HUES64 (cell line): Measurements from ENCODE around the gene MARVELD2. TPM values are rescaled to one million over a fixed set of nuclear protein-coding genes. Genes with fewer than 3 reads are reported as not detected.
"Not testable (repeated sequence)": the region's sequence is repeated elsewhere in the genome, so short reads cannot be mapped to it uniquely, and the experiment has no call there.

Experiments used
- H3K27ac ChIP-seq: 2 replicates; pipeline ENCODE4 v1.7.0; 2013; ENCODE audit warnings: low read depth, low read length, inconsistent platforms
- H3K27me3 ChIP-seq: 2 replicates; pipeline ENCODE4 v1.6.1; 2013; ENCODE audit warnings: mild to moderate bottlenecking, low read length; ENCODE audit not compliant: insufficient read depth
- H3K36me3 ChIP-seq: 2 replicates; pipeline ENCODE4 v1.6.1; 2013; ENCODE audit warnings: mild to moderate bottlenecking, low read length; ENCODE audit not compliant: insufficient read depth
- H3K4me1 ChIP-seq: 2 replicates; pipeline ENCODE4 v1.6.1; 2013; ENCODE audit warnings: mild to moderate bottlenecking, low read length, moderate library complexity; ENCODE audit not compliant: insufficient read depth
- H3K4me3 ChIP-seq: 2 replicates; pipeline ENCODE4 v1.5.1; 2013; ENCODE audit warnings: mild to moderate bottlenecking, low read length, moderate library complexity
- H3K9ac ChIP-seq: 2 replicates; pipeline ENCODE4 v1.6.1; 2013; ENCODE audit warnings: mild to moderate bottlenecking, low read depth, low read length
- H3K9me3 ChIP-seq: 2 replicates; pipeline ENCODE4 v1.6.1; 2013; ENCODE audit warnings: low read depth, low read length; ENCODE audit not compliant: insufficient read depth
- WGBS: fragments of 150-250, 120-280 bp; methylation state at CpG from one replicate; pipeline ENCODE4 v1.1.7; 2013; ENCODE audit warnings: missing lambda C conversion rate; 5-methylcytosine and 5-hydroxymethylcytosine counted together
- polyA plus RNA-seq, 2 experiments: library from polyadenylated mRNA; stranded (reverse); fragments of 50-300 nt; gene quantifications; one replicate each; pipeline ENCODE4 v1.2.3, GENCODE V29; 2013

The MARVELD2 gene, protein sequence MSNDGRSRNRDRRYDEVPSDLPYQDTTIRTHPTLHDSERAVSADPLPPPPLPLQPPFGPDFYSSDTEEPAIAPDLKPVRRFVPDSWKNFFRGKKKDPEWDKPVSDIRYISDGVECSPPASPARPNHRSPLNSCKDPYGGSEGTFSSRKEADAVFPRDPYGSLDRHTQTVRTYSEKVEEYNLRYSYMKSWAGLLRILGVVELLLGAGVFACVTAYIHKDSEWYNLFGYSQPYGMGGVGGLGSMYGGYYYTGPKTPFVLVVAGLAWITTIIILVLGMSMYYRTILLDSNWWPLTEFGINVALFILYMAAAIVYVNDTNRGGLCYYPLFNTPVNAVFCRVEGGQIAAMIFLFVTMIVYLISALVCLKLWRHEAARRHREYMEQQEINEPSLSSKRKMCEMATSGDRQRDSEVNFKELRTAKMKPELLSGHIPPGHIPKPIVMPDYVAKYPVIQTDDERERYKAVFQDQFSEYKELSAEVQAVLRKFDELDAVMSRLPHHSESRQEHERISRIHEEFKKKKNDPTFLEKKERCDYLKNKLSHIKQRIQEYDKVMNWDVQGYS
- 8.1 TPM for polyA plus RNA-seq (2013, experiment 1 of 2)
- 8.4 TPM for polyA plus RNA-seq (2013, experiment 2 of 2)

DNA sequence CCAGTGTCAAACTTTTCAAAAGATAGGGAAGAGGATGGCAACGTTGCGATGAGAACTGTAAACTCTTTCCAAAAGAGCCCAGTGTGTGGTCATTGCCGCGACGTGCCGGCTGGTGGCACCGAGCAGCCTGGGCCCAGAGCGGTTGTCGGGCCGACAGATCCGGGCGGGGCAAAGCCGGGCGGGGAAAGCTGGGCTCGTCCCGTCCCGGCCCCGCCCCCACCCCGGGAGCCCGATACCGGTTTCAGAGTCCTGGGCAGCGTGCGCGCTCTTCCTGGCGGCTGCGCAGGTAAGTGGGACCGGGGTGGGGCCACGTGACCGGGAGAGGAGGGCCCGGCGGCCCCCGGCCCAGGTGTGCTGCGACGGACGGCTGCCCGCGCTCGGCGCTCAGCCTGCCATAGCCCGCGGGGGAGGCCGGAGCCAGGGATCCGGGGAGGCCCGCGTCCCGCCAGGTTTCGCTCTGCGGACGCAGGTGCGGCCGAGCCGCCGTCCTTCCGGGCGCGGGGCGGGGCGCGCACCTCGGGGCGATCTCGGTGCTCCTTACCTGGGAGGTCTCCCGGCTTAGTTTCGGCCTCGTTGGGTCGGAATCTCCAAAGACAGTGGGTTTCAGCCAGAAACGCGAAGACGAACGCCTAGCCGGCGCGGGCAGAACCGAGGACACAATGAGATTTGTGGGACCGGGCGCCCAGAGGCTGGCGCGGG lies at the start of gene MARVELD2:
Gene MARVELD2 (plus strand): TSS at position 232 of the 699 bp plus-strand sequence. CDS start 4,270 bp downstream, outside the sequence.
- H3K4me1 ChIP-seq, result peaks cover 15% of the 10 kb centered on the region
- peaks cover 39% of the 10 kb centered on the region for H3K36me3 ChIP-seq
- H3K27me3 ChIP-seq, result peaks cover 9% of the 10 kb centered on the region; the same call in 1 of the 2 replicates
- H3K4me3 ChIP-seq, result peak within 1 kb of the TSS; percentile 91
- WGBS, result under 1% methylated on average over 78 of the region's 78 CpGs
- no peaks in the 10 kb centered on the region for H3K9me3 ChIP-seq
- H3K9ac ChIP-seq, result peak within 1 kb of the TSS; percentile 92
- H3K27ac ChIP-seq, result peak within 1 kb of the TSS; percentile 90

GRCh38 chr5:69367697-69368279 lies 47.1 kb upstream of the MARVELD2 start:
- H3K4me3 ChIP-seq, result peak overlapping the region; percentile 74
- WGBS, result 92% methylated on average over 11 of the region's 11 CpGs
- H3K9ac ChIP-seq, result peak overlapping the region; percentile 98; the same call in 1 of the 2 replicates
- no peaks in the 10 kb centered on the region for H3K27me3 ChIP-seq
- no peaks in the 10 kb centered on the region for H3K9me3 ChIP-seq
- peaks cover 39% of the 10 kb centered on the region for H3K36me3 ChIP-seq
- H3K4me1 ChIP-seq, result peaks cover 14% of the 10 kb centered on the region; the same call in 1 of the 2 replicates
- no peak overlapping the region for H3K27ac ChIP-seq

DNA sequence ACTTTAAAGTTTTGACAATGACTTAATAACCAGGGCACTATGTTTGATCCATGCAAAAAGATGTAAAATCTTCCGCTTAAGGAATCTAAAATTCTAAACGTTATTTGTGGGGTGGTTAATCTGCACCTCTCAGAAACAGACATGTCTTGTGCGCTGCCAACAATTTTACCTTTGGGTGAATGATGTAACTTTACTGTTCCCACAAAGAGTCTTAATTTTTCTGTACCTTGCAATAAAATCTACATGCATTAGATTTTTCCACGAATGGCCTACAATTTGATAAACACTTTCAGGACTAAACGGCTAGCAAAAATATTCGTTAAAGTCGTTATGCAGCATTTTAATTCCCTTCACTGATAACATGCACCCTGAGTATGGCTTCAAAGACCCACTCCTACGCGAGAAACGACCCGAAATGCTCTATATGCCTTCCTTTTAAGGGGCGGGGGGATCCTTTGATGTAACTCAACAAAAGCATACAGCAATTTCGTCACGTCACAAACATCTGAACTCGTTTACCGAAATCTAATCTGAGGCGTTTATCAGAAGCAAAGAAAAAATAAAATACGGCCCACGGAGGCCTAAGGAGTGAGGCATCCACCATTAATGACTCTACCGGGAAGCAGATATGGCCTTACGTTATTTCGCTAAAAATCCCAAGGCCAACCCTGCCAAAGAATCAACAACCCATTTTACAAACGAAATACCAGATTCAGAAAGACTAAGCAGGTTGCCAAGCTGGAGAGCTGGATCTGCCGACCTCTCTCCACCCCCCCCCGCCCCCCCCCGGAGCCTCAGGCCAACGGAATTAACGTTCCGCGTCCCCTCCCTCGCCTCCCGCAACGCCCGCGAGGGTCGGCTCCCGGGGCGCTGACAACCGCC lies 46.2 kb upstream of the MARVELD2 start:
- Histone ChIP-seq H3K36me3 (peaks cover 36% of the 10 kb centered on the region), H3K27ac (peak overlapping the region; percentile 94), H3K9me3 (no peaks in the 10 kb centered on the region), H3K4me3 (peak overlapping the region; percentile 74), H3K9ac (peak overlapping the region; percentile 98), H3K27me3 (no peaks in the 10 kb centered on the region), H3K4me1 (peaks cover 14% of the 10 kb centered on the region; the same call in 1 of the 2 replicates)
- 2% methylated on average over 38 of the region's 39 CpGs for WGBS

GRCh38 chr5:69369340-69370121 lies 45.4 kb upstream of the MARVELD2 start, which contains the start of the genes AK6, RAD17 and TAF9:
AK6 (minus strand) TSS chr5:69369520; CDS start chr5:69369490, 30 bp downstream.
RAD17 (plus strand) TSS chr5:69369818; CDS start chr5:69372209, 2,391 bp downstream.
TAF9 (minus strand) TSS chr5:69369520; CDS start chr5:69365737, 3,783 bp downstream.
- H3K9ac ChIP-seq, result peak within 1 kb of the TSS; percentile 98
- peaks cover 39% of the 10 kb centered on the region for H3K36me3 ChIP-seq
- under 1% methylated on average over 64 of the region's 66 CpGs for WGBS
- peaks cover 14% of the 10 kb centered on the region; the same call in 1 of the 2 replicates for H3K4me1 ChIP-seq
- no peaks in the 10 kb centered on the region for H3K9me3 ChIP-seq
- H3K4me3 ChIP-seq, result peak within 1 kb of the TSS; percentile 74
- H3K27ac ChIP-seq, result peak within 1 kb of the TSS; percentile 94
- H3K27me3 ChIP-seq, result no peaks in the 10 kb centered on the region

DNA sequence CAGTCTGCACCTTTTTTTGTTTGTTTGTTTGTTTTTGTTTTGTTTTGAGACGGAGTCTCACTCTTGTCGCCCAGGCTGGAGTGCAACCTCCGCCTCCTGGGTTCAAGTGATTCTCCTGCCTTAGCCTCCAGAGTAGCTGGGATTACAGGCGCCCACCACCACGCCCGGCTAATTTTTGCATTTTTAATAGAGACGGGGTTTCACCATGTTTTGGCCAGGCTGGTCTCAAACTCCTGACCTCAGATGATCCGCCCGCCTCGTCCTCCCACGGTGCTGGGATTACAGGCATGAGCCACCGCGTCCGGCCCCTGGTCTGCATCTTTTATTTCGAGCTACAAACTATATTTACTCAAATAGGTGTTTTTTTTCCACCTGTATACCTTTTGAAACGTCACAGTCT lies 44.6 kb upstream of the MARVELD2 start:
- not testable (repeated sequence) for H3K27ac ChIP-seq, H3K9me3 ChIP-seq, H3K27me3 ChIP-seq
- H3K4me1 ChIP-seq, result peaks cover 14% of the 10 kb centered on the region; the same call in 1 of the 2 replicates
- peaks cover 39% of the 10 kb centered on the region for H3K36me3 ChIP-seq
- WGBS, result 3% methylated on average over 16 of the region's 16 CpGs
- H3K4me3 ChIP-seq, result peak overlapping the region; percentile 74
- H3K9ac ChIP-seq, result peak overlapping the region; percentile 98

GRCh38 chr5:69372394-69372793 lies 42.5 kb upstream of the MARVELD2 start:
- H3K9me3 ChIP-seq, result no peaks in the 10 kb centered on the region
- no peak overlapping the region for H3K4me3 ChIP-seq
- no peaks in the 10 kb centered on the region for H3K27me3 ChIP-seq
- no peak overlapping the region for H3K27ac ChIP-seq
- 99% methylated on average over 5 of the region's 5 CpGs for WGBS
- peaks cover 14% of the 10 kb centered on the region; the same call in 1 of the 2 replicates for H3K4me1 ChIP-seq
- no peak overlapping the region for H3K9ac ChIP-seq
- H3K36me3 ChIP-seq, result peaks cover 40% of the 10 kb centered on the region

DNA sequence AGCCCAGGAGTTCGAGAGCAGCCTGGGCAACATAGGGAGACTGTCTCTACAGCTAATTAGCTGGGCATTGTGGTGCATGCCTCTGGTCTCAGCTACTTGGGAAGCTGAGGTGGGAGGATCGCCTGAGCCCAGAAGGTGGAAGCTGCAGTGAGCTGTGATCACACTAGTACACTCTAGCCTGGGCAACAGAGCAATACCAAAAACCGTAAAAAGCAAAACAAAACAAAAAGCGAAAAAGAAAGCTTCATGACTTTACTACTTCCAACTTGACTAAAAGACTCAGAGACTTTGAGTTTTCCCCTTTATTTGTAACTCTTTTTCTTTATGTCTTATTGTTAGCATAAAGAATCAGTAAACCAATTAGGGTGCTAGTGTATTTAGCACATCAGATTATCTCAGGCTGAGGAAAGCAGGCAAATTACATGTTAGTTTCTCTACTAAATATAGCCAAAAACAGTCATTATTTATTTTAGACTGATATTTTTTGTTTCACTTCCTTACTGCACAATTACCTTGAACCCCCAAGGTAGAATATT lies 39.9 kb upstream of the MARVELD2 start:
- Histone ChIP-seq H3K9ac (no peak overlapping the region), H3K4me1 (peaks cover 7% of the 10 kb centered on the region; the same call in 1 of the 2 replicates), H3K36me3 (peaks cover 64% of the 10 kb centered on the region), H3K9me3 (no peaks in the 10 kb centered on the region), H3K27me3 (no peaks in the 10 kb centered on the region), H3K4me3 (no peak overlapping the region), H3K27ac (no peak overlapping the region)
- WGBS, result 97% methylated on average over 4 of the region's 4 CpGs

- Histone ChIP-seq H3K36me3 (peaks cover 90% of the 10 kb centered on the region), H3K4me1 (no peaks in the 10 kb centered on the region), H3K4me3 (no peak overlapping the region), H3K9ac (no peak overlapping the region), H3K27ac (no peak overlapping the region), H3K9me3 (no peaks in the 10 kb centered on the region), H3K27me3 (no peaks in the 10 kb centered on the region)
Observed at GRCh38 chr5:69378376-69378775, 36.5 kb upstream of the MARVELD2 start.

- H3K27ac ChIP-seq, result no peak overlapping the region
- peaks cover 60% of the 10 kb centered on the region for H3K36me3 ChIP-seq
- H3K9ac ChIP-seq, result no peak overlapping the region
- no peaks in the 10 kb centered on the region for H3K4me1 ChIP-seq
- H3K9me3 ChIP-seq, result no peaks in the 10 kb centered on the region
- no peak overlapping the region for H3K4me3 ChIP-seq
- H3K27me3 ChIP-seq, result no peaks in the 10 kb centered on the region
- 94% methylated on average over 15 of the region's 15 CpGs for WGBS
Observed at GRCh38 chr5:69404659-69405330, 10.1 kb upstream of the MARVELD2 start.
